HG03159 (cell line): ENCODE measurements around the gene RAB44.

Experiments
- ATAC-seq: cut with Tn5 transposase; IDR thresholded peaks from one replicate; pipeline ENCODE4 v1.9.1; 2021; ENCODE audit warnings: mild to moderate bottlenecking, moderate library complexity; ENCODE audit not compliant: unreplicated experiment

Gene RAB44

DNA sequence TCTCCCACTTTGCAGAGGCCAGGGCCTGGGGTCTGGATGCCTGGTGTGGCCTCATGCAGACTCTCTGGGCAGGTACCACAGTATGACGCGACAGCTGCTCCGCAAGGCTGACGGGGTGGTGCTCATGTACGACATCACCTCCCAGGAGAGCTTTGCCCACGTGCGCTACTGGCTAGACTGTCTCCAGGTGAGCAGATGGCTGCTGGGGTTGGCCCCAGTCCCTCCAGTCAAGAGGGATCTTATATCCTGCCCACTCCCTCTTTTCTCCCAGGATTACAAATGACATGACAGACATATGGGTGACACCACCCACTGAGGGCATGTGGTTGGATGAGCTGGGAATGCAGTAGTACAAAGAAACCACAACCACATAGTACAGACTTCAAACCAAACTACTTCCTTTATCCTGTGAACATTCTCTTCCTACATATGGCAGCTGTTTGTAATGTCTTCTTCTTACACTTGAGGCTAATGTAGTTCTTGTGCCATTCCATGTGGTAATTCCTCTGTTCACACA lies 29.9 kb downstream of the RAB44 start:
- no peak for ATAC-seq

DNA sequence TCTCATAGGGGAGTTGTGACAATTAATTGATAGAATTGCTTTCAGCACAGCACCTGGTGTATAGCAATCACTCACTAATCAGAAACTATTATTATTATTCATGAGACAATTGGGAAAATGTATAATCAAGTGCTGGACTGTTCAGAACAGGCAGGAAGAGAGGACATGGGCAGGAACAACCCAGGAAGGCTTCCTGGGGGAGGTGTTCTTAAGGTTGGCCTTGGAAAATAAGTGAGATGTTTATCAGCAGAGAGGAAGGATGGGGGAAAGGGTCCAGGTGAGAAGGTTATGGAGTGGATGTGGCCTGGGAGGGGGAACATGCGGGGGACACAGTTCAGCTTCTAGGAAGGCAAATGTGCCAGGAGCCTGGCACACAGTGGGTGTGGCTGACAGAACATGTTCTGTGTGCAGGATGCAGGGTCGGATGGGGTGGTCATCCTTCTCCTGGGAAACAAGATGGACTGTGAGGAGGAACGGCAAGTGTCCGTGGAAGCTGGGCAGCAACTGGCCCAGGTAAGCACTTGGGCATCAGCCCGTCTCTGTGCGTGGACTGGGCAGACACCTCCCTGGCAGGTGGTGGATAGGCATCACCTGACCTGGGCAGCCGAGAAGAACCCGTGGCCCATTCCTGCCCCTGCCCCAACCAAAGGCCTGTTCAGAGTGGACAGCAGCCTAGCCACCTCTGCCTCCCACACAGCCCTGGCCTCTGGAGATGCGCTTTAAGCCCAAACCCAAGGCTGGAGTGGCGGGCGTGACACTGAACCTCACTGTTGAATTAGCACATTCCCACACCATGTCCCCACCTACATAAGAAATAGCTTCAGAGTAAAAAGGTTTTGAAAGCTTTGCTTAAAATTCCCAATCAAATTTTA lies 30.9 kb downstream of the RAB44 start:
- no peak for ATAC-seq

DNA sequence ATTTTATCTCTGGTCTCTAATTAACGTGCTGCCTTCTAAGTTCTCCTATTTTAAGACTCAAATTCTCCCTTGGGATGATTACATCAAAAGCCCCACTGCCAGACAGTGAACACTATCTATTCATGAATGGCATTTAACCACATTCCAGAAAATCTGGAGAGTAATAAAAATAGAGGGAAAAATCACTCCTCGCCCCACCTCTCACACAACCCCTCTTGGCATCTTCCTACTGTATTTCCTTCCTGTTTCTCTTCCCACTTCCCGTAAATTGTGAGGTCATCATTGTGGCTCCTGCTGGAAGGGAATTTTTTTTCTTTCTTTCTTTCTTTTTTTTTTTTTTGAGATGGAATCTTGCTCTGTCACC lies 31.5 kb downstream of the RAB44 start:
- ATAC-seq: no peak

DNA sequence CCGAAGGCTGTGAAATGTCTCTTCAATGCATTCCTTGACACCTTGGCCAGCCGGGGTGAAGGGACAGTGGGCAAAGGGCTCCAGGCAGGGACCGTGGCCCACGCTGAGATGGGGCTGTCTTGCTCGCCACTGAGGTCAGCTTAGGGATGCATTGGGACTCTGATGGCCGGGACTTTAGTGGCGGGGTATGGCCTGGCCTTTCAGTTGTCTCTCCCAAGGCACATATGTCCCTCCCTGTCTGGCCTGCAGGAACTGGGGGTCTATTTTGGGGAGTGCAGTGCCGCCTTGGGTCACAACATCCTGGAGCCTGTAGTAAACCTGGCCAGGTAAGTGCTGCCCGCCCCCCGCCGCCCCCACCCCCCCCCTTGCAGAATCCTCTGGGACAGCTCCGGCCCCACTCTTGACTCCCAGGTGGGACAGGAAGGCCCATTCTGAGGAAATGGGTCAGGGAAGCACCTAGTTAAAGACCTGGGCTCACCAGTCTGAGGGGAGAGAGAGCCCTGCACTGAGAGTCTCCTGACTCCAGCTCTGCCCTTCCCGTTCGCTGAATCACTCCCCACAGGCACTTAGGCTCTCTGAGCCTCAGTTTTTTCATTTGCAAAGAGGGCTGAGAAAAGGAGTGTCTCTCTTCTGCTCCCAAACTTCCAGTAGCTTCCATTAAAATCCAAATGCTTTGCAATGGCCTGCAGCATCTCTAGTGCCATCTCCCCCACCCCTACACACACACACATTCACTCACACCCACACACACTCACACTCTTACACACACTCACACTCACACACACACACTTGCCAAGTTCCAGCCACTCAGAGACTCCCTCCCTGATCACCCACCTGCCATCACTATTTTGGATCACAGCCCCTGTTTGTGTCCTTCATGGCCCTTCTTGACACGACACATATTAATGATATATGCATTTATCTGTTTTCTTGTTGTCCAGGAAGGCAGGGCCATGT lies 33.1 kb downstream of the RAB44 start:
- no peak for ATAC-seq

DNA sequence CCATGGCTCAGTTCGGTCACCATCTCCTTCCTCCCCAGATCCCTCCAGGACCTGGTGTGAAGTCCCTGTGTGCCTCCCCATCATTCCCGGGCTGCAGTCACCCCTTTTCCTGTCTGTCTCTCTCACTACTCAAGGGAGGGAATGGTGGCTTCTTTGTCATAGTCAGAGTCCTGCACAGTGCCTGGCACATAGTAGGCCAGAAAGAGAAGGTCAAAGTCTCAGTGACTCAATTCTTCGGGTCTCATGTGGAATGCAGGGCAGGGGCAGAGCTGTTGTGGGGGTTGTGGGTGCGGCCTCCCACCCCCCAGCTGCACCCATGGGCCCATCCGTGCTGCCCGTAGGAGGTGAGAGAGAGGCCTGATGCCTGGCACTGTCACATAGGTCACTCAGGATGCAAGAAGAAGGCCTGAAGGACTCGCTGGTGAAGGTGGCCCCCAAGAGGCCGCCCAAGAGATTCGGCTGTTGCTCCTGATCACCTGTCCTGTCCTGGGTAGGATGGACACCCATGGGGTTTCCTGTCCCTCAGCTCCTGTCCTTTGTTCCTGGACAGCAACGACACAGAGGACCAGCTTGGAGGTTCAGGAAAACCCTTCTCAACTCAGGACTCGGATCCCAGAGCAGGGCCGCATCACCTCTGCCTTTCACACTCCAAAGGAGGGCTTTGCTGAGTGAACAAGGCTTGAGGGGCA lies 34.1 kb downstream of the RAB44 start:
- ATAC-seq: no peak

DNA sequence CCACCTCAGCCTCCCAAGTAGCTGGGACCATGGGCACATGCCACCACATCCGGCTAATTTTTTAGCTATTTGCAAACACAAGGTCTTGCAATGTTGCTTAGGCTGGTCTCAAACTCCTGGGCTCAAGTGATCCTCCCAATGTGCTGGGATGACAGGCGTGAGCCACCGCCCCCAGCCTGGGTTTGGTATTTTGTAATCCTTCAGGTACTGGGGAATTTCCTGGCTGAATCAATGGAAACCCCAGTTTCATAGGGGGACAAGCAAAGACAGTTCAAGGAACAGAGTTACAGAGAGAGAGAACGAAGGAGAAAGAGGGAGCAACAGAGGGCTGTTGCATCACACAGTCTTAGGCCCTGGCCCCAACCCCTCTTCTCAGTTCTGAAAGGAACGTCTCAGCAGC lies 35.7 kb downstream of the RAB44 start:
- ATAC-seq: no peak

DNA sequence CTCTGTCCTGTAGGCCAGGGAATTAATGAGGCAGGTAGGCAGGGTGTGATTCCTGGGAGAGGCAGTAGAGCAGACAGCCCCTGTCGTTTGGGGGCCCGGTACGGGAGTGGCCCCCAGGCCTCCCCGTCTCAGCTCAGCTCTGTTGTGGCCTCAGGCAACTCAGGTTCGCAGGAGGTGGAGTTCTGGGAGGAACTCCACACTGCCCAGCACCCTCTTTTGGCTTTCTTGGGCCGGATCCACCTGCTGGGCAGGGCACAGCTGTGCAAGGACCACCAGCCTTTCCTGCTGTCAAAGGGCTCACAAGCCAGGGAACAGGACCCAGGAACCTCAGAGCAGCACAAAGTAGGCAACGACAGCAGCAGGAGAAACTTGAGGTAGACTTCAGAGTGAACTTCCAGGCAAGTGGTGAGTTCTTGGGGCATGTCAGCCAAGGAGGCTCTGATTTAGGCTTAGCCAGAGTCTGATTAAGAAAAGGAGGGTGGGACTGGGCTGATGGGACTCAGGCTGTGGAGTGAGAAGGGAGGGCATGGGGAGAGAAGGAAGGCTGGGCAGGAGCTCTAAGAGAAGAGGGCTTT lies 36.9 kb downstream of the RAB44 start:
- no peak for ATAC-seq

DNA sequence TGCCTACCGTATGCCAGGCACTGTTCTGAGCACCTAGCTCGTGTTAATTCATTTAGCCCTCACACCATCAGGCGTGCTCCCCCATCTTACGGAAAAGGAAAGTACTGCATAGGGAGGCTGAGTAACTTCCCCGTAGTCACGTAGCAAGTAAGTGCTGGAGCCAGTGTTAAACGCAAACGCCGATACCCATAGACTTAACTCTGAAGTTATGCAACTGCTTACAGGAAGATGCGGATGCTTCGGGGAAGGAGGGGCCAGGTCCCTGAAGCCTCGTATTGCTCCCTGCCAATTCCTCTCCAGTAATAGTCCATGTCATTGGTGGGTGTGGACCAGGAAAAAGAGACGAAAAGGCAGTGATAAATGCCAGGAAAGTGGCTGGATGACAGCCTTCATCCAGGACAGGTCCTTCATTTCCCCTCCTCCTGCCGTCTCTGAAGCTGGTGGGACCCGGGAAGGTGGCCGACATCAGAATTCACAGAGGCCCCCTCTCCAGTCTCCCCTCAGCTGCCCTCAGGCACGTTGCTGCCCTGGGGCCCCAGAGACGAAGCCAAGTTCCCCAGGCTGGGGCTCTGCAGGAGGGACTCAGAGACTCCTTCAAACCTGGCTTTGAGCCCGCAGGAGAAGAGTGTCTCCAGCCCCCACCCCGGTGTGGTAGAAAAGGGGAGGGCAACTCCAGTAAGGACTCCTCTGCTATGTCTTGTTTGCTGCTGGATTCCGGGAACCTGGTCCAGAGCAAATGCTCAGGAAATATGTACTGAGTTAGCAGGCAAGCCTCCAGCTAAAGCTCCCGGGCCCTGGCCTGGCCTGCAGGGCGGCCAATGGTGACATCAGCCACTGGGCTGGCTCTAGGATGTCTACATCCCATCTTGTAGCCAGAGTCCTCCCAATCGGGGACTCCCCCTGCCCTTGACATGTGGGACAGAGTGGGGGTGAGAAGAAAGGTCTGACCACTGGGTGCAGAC lies 37.8 kb downstream of the RAB44 start:
- no peak for ATAC-seq

DNA sequence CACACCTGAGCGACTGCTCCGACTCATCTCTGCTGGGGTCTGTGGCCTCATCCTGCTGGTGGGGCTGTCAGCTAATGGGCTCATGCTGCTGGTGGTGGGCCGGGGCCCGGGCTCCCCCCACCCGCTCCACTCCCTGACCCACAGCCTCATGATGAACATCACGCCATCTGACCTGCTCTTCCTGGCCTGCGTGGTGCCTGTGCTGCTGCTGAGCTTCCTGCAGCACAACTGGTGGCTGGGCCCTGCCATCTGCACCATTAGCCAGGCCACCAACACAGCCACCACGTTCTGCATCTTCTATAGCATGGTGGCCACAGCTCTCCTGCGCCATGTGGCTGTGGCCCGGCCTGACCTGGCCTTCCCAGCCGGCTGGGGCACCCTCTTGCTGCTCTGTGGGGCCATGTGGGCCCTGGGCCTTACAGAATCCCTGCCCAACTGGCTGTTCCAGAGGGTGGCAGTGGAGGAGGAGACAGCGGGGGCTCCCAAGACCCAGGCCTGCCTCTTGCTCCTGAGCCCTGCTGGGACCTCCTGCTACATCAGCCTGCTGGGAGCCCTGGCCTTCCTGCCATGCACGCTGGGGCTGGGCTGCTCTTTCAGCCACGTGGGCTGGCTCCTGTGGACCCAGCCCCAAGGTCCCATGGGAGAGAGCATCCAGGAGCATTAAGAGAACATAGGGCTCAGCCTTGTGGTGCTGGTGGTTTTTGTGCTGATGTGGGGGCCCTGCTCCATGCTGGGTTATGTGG lies 39.6 kb downstream of the RAB44 start:
- no peak for ATAC-seq

DNA sequence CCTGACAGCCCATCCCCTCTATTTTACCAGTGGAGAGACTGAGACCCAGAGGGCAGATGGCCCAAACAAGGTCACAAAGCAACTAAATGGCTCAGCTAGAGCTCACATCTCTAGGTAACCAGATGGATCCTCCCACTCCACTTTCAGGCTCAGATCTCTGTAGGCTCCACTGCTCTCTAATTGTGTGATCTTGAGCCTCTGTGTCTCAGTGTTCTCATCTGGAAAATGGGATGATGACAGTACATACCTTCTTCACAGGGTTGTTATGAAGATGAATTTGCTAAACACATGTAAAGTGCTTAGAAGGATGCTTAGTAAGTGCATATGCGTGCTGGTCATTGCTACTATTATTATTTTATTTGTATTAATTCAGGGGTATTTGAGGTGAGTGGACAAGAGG lies 40.5 kb downstream of the RAB44 start:
- ATAC-seq: no peak

DNA sequence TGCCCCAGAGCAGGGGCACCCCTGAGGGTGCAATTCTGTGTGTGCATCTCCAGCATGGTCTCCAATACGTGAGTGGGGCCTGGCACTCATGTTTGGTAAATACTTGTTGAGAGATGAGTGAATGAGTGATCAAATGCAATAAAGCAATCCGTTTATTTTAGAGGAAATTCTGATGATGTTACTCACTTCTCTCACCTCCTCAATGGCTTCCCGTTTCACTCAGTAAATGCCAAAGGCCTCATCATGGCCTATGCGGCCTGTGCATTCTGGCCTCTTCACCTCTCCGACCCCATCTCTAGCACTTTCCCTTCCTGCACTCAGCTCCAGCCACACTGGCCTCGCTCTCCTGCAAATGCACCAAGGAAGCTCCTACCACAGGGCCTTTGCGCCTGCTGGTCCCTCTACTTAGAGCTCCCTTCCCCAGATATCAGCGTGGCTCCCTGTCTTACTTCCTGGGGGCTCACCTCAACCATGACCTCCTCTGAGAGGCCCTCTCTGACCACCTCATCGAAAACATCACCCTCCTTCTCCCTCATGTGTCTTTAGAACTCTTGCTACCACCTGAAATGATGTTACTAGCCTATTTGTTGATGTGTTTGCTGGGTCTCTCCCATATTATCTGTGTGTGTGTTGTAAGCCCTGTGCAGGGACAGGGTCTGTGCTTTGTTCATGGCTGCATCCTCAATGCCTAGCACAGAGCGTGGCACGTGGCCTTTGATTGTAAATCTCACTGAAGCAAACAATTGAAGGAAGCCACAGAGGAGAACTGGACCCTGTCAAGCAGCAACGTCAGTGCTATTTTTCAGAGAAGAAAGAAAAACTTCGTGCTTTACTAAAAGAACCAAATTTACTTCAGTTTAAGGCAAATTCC lies 42.6 kb downstream of the RAB44 start:
- no peak for ATAC-seq

DNA sequence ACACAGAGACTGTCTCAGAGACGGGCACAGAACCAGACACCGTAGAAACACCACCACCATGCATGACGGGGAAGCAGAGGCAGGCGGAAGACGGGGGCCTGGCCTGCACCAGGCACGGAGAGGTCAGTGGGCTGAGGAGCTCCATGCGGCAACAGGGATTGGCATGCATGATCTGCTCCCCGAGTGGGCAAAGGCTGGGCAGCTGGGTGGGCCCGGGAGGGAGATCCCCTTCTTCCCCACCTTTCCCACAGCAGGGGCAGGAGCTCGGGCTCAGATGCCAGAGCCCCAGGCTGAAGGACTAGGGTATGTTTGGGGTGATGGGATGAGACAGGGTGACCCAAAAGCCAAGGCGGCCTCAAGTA lies 43.2 kb downstream of the RAB44 start:
- ATAC-seq: no peak

DNA sequence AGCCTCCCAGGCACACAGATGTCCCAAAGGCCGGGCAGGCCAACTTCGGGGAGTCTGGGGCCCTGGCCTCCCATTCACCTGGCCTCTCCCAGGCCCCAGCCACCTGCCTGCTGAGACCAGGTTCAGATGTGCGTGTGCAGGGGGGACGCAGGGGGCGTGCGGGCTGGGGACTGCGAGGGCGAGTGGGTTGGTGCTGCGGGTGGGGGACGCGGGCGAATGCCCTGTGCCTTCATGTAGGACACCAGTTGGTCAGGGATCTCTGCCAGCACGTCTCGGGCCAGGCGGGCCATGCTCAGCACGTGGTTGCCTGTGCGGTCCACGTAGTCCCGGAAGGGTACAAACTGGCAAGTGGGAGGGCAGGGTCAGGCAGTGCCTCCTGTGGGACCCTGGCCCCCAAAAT lies 44.5 kb downstream of the RAB44 start:
- no peak for ATAC-seq

DNA sequence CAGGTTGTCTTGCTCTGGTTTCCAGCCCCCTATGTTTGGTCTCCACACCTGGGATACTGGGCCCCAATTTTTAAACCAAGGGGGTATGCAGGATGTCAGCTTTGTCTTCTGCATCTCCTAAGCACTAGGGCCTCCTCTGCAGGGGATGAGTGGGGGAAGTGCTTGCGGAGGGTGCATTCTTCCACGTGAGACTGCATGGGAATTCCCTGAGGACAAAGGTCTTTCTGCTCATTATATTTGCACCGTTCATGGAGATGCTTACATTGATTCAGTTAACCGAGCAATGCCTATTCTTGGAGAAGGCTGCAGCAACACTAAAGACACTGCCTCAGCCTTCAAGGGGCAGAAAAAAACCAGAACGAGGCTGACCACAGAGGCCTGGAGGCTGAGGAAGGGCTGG lies 45.4 kb downstream of the RAB44 start:
- no peak for ATAC-seq

DNA sequence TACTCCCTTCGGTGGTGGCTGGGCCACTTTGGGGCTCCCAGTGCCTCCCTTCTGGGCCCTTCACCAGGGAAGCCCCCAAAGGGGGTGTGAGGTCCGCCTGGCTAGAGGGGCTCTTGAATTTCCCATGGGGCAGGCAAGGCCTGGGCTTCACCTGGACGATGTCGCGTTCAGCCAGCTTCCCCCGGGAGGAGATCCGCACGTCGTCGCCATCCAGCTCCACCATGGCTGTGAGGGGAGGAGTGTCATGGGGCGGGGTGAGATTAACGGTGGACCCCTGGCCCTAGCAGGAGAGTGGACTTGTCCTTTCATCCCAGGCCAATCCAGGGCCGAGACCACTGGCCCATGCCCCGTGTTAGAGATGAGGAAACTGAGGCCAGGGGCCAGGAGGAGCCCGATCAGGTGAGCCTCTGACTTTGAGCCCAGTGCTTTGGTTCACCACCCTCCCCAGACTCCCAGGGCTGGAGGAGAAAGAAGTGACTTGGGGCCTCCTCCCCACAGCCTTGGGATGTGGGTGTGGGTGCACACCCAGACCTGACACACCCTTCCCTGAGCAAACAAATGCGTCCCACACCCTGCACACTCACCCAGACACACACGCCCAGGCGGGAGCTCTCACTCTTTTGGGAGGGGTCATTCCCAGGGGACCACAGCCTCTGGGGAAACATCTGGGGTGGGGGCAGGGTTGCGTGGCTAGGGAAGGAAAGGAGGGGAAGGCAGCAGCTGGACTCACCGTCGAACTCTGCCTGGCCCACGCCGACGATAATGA lies 46.1 kb downstream of the RAB44 start:
- ATAC-seq: no peak

DNA sequence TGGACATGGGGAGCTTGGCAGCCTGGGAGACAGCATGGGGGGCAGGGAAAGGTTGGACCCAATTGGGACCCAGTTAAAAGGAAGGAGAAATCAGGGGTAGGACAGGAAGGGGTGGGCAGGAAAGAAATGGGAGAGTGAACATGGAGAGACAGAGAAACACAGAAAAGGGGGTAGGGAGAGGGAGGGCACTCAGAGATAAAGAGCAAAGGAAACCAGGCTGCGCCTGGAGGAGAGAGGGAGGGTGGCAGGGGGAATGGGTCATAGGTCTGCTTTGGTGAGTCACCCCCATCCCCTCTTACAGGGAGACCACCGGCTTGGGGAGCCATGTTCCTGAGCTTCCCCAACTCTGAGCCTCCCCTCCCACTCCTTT lies 46.7 kb downstream of the RAB44 start:
- ATAC-seq: no peak

DNA sequence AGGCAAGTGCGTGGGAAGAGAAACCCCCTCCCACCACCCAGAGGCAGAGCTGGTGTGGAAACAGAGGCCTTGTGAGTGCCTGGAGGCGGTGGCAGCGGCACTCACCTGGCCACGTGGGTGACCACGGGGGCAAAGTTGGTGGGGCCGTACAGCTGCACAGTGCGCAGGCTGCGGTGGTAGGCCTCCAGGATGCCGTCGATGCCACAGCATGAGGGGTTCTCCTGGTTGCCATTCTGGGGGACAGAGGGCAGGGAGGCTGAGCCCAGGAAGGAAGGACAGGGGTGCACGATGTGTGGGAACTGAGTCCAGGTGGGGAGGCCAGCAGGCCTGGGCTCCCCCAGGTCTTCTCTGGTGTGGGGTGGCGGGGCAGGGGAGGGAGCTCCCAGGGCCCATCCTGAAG lies 47.7 kb downstream of the RAB44 start:
- ATAC-seq: no peak
